GM21423 (cell line): ENCODE data around the gene CTDP1.

Source experiments
- ATAC-seq: cut with Tn5 transposase; IDR thresholded peaks from one replicate; pipeline ENCODE4 v1.9.1; 2021; ENCODE audit warnings: mild to moderate bottlenecking, moderate library complexity; ENCODE audit not compliant: unreplicated experiment

CTDP1 gene

GRCh38 chr18:79803611-79804051, 124.0 kb downstream of the CTDP1 start:
- no peak for ATAC-seq
